Epidermal melanocyte (primary cell): ENCODE results near the gene CDC26.
A peak's percentile ranks its signal among the peaks of the same experiment; 100 is the strongest.
"Not testable (repeated sequence)": the region's sequence is repeated elsewhere in the genome, so short reads cannot be mapped to it uniquely, and the experiment has no call there.

Source experiments
- DNase-seq: peaks from one replicate; pipeline ENCODE4 v3.0.0; 2011; ENCODE audit warnings: low spot score; ENCODE audit not compliant: insufficient read length

CDC26 gene

DNA sequence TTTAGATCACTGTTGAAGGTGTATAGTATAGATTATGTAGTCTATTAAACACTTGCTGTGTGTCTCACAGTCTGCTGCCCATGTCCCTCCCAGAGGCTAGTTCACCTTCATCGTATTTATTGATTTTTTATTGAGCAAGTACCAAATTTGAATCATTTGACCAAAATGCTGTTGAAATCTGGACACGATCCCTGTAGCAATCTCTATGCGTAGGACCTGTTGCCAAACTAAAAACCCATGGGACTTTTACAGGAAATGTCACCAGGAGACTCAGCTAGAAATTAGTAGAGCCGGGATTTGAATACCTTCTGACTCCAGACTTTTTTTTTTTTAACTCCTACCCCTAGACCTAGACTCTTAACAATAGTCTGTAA is 36.5 kb downstream of the CDC26 start:
- no peak for DNase-seq

- DNase-seq: no peak
These were observed 37.0 kb downstream of the CDC26 start for GRCh38 chr9:113238202-113238858.

DNA sequence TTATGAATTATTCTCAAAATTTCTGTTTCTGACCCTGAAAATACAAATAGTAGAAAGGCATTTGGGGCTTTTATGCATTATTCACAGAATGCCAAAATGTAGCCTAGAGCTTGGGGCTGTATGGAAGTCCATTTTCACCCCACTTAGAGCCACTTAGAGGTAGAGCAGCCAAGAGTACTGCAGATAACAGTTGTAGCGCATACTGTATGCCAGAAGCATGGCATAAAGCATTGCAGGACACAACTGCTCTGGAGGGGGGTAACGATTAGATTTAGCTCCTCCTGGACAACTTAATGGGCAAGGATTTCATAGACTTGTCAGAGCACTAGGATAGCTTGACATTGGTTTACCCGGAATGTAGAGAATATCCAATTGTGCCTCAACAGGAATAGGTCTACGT is 38.3 kb downstream of the CDC26 start:
- no peak for DNase-seq

DNA sequence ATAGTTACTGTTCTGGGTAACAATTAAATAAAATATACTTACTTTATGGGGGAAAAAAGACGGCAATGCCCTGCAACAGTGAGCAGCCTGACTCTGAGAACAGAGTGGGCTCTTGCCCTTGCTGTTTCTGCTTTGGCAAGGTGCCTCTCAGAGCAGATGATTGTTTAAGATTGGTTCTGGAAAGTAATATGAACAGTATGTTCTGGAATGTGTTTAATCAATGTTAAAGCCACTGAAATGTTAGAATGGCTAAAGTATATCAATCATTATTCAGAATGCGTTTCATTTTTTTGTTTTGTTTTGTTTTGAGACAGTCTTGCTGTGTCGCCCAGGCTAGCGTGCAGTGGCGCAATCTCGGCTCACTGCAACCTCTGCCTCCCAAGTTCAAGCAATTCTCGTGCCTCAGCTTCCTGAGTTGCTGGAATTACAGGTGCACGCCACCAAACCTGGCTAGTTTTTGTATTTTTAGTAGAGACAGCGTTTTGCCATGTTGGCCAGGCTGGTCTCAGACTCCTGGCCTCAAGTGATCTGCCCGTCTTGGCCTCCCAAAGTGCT is 39.6 kb downstream of the CDC26 start:
- not testable (repeated sequence) for DNase-seq

DNA sequence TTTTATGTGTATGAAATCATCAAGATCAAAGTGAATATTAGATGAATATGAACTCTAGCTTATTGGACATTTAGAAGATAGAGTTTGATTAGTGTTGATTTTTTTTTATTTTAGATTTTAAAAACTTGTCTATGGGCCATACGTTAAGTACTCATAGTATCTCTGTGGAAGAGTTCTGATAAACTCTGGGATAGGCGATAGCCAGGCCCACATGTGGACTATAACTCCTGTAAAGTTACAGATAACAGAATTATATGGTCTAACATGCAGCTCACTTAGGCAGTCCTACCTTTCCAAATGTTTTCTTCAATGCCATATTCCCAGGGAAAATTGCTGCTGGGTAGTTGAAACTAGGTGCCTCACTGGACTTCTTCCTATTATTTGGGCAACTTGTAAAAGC is 43.7 kb downstream of the CDC26 start:
- DNase-seq: no peak

DNA sequence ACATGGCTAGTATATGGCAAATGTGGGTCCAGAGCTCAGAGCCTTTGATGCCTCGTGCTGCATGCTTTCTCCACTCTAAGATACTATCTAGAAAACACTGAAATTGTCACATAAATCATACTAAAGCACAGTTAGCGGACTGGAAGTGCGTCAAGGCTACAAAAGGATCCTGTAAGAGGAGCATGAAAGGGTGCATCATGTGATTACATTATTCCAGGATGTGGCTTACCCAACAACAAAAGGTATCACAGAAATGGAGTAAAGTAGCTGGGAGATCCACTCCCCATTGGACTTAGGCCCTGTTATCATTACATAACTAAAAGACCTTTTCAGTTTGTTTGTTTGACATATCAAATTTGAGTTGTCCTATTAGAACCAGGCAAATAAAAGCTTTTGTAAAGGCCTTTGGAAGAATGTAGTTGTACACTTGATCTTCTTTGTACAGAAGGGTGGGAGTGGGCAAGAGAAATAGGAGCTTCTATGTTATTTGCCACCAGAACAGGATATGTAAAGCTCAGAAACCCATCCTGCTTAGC is 47.2 kb downstream of the CDC26 start:
- DNase-seq: no peak

GRCh38 chr9:113227436-113227835 is 47.9 kb downstream of the CDC26 start:
- DNase-seq: no peak

- DNase-seq: no peak
These were observed 51.4 kb downstream of the CDC26 start for GRCh38 chr9:113223963-113224362.

- DNase-seq: no peak
These were observed 52.9 kb downstream of the CDC26 start for GRCh38 chr9:113222482-113222841.

GRCh38 chr9:113221800-113222481 is 53.4 kb downstream of the CDC26 start:
- no peak for DNase-seq

DNA sequence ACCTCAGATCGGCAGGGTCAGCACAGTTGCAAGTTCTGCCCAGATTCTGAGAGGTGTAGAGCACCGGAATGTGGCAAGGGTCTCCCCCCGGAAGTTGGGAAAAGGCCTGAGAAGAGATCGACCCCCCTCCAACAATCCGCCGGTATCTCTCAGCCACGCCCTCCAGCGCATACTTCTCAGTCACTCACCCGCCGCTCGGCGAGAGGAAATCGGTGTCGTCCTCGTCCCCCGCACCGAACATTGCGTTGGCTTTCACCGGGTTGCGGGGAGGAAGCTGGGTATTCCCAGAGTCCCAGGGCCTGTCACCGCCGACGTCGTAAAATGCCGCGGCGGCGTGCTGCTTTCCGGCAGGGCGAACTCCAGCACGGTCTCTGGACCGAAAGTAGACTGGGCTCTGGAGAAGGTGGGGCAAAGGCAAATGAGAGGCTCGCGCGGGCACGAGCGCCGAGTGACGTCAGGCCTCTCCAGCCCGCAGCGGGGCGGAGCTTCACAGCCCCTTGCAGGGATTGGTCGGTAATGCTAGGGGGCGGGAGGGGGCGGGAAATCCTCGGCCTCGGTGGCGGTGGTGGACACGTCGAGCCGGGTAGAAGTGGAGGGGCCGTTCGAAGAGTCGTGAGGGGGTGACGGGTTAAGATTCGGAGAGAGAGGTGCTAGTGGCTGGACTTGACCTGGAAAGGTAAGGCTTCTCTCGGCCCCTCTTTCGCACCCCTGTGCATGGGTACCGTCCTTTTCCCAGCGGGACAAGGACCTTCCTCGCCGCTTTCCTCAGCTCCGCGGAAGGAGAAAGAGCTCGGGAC is 54.2 kb downstream of the CDC26 start, which contains the start of the genes FKBP15 and SLC31A1:
Gene FKBP15, minus strand, starts transcription at position 275 of the 797 bp plus-strand sequence. Its CDS starts 34 bp downstream, at position 241.
Gene SLC31A1, plus strand, starts transcription at position 542 of the 797 bp plus-strand sequence. CDS start 34,605 bp downstream, outside the sequence.
- DNase-seq: peak; percentile 97

- no peak for DNase-seq
These were observed 54.8 kb downstream of the CDC26 start for GRCh38 chr9:113220467-113221002.

DNA sequence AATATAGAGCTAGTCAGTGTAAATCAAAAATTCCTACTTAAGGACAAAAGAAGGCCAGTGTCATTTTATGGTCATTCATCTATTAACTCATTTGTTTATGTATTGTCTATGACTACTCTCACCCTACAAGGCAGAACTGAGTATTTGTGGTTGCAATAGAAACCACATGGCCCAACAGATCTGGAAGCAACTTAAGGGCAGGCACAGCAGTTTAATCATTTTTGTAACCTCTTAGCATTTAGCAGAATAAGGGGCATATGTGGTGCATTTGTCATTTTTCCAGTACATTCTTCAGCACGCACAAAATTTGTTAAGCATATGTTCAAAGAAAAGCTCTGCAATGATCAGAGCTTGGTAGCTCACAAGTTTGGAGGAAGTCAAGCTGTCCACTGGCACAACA is 55.4 kb downstream of the CDC26 start:
- no peak for DNase-seq

GRCh38 chr9:113219186-113219936 is 56.0 kb downstream of the CDC26 start:
- no peak for DNase-seq
